SK-N-SH (cell line): Measurements from ENCODE around the gene ACADS.

ENCODE experiments used
- ELF1 ChIP-seq: IDR thresholded peaks from 2 replicates; pipeline ENCODE4 v1.4.0; 2012
- EZH2phosphoT487 ChIP-seq: fragments of 200-600 bp; sonication (generic); IDR thresholded peaks from 2 replicates; pipeline ENCODE4 v1.6.1; 2017; ENCODE audit warnings: low read depth, mixed run types, mild to moderate bottlenecking, antibody characterized with exemption, moderate library complexity, borderline replicate concordance
- POLR2AphosphoS5 ChIP-seq: IDR thresholded peaks from 2 replicates; pipeline ENCODE4 v1.6.1; 2012; ENCODE audit warnings: low read depth, low read length
- RAD21 ChIP-seq: IDR thresholded peaks from 2 replicates; pipeline ENCODE4 v1.6.1; 2012; ENCODE audit warnings: mild to moderate bottlenecking, low read length
- REST ChIP-seq: IDR thresholded peaks from 2 replicates; pipeline ENCODE4 v1.6.1; 2012; ENCODE audit warnings: mild to moderate bottlenecking, low read depth, low read length, moderate library complexity
- SIN3A ChIP-seq: IDR thresholded peaks from 2 replicates; pipeline ENCODE4 v1.6.1; 2012; ENCODE audit warnings: low read depth, mild to moderate bottlenecking, low read length, moderate library complexity, borderline replicate concordance
- TEAD4 ChIP-seq: IDR thresholded peaks from 2 replicates; pipeline ENCODE4 v1.4.0; 2012; ENCODE audit warnings: mild to moderate bottlenecking, borderline replicate concordance; ENCODE audit not compliant: insufficient read depth
- USF1 ChIP-seq: IDR thresholded peaks from 2 replicates; pipeline ENCODE4 v1.4.0; 2012; ENCODE audit warnings: low read depth, borderline replicate concordance
- YY1 ChIP-seq: IDR thresholded peaks from 2 replicates; pipeline ENCODE4 v1.4.0; 2012; ENCODE audit warnings: low read depth, mild to moderate bottlenecking
- TF ChIP-seq, protein P1 (sequence below): fragments of 200-600 bp; sonication (generic); IDR thresholded peaks from 2 replicates; pipeline ENCODE4 v1.6.1; 2017; ENCODE audit warnings: antibody characterized with exemption, mild to moderate bottlenecking, moderate library complexity
- TF ChIP-seq, protein P2 (sequence below): fragments of 150-350 bp; IDR thresholded peaks from 2 replicates; pipeline ENCODE4 v1.6.1; 2017; ENCODE audit warnings: antibody characterized with exemption, low read length, low read depth, borderline replicate concordance
- TF ChIP-seq, protein P3 (sequence below): fragments of 150-350 bp; IDR thresholded peaks from 2 replicates; pipeline ENCODE4 v1.6.1; 2016; ENCODE audit warnings: mild to moderate bottlenecking, low read depth, low read length

- TF ChIP-seq TEAD4 (no peak), ELF1 (no peak), USF1 (no peak), EZH2phosphoT487 (no peak), POLR2AphosphoS5 (no peak), RAD21 (peak; percentile 86), YY1 (no peak), SIN3A (no peak), REST (no peak)
- TF ChIP-seq, protein P1, sequence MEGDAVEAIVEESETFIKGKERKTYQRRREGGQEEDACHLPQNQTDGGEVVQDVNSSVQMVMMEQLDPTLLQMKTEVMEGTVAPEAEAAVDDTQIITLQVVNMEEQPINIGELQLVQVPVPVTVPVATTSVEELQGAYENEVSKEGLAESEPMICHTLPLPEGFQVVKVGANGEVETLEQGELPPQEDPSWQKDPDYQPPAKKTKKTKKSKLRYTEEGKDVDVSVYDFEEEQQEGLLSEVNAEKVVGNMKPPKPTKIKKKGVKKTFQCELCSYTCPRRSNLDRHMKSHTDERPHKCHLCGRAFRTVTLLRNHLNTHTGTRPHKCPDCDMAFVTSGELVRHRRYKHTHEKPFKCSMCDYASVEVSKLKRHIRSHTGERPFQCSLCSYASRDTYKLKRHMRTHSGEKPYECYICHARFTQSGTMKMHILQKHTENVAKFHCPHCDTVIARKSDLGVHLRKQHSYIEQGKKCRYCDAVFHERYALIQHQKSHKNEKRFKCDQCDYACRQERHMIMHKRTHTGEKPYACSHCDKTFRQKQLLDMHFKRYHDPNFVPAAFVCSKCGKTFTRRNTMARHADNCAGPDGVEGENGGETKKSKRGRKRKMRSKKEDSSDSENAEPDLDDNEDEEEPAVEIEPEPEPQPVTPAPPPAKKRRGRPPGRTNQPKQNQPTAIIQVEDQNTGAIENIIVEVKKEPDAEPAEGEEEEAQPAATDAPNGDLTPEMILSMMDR = peak; percentile 90
- TF ChIP-seq, protein P2, sequence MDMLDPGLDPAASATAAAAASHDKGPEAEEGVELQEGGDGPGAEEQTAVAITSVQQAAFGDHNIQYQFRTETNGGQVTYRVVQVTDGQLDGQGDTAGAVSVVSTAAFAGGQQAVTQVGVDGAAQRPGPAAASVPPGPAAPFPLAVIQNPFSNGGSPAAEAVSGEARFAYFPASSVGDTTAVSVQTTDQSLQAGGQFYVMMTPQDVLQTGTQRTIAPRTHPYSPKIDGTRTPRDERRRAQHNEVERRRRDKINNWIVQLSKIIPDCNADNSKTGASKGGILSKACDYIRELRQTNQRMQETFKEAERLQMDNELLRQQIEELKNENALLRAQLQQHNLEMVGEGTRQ = no peak
- TF ChIP-seq, protein P3, sequence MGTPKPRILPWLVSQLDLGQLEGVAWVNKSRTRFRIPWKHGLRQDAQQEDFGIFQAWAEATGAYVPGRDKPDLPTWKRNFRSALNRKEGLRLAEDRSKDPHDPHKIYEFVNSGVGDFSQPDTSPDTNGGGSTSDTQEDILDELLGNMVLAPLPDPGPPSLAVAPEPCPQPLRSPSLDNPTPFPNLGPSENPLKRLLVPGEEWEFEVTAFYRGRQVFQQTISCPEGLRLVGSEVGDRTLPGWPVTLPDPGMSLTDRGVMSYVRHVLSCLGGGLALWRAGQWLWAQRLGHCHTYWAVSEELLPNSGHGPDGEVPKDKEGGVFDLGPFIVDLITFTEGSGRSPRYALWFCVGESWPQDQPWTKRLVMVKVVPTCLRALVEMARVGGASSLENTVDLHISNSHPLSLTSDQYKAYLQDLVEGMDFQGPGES = no peak
These were observed 11.7 kb upstream of the ACADS start for GRCh38 chr12:120713861-120714482.
